ENCODE data around the gene MGMT. TPM values are rescaled to one million over a fixed set of nuclear protein-coding genes. Genes with fewer than 3 reads are reported as not detected.

The MGMT gene
- total RNA-seq, 3 donors from 2014 or later, result 15.4 to 17.5 (median 16.3) TPM

DNA sequence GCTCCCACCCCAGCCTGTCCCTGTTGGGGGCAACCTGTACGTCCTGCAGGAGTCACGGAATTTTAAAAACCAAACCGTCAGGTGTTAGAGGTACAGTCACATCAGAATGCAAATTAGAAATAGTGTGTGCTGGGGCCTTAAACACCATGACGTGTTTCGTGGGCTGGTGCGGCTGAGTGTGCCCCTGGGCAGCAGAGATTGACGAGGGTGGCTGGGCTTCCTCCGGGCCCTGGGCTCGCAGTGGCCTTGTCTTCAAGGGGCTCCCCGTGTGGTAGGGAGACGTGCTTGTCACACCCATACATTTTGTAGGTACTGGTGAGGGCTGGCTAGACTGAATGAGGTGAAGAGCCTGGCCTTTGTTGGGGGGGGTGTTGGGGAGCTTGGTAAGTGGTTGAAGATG is 7.6 kb downstream of the MGMT start:
- Histone ChIP-seq H3K4me3 (no peak overlapping the region), H3K9me3 (no peaks in the 10 kb centered on the region), H3K36me3 (ENCODE audit: low read depth) (no peaks in the 10 kb centered on the region), H3K4me1 (ENCODE audit: low read depth) (no peaks in the 10 kb centered on the region)
- ATAC-seq (no peak), DNase-seq (no peak)
- TF ChIP-seq, protein P1, sequence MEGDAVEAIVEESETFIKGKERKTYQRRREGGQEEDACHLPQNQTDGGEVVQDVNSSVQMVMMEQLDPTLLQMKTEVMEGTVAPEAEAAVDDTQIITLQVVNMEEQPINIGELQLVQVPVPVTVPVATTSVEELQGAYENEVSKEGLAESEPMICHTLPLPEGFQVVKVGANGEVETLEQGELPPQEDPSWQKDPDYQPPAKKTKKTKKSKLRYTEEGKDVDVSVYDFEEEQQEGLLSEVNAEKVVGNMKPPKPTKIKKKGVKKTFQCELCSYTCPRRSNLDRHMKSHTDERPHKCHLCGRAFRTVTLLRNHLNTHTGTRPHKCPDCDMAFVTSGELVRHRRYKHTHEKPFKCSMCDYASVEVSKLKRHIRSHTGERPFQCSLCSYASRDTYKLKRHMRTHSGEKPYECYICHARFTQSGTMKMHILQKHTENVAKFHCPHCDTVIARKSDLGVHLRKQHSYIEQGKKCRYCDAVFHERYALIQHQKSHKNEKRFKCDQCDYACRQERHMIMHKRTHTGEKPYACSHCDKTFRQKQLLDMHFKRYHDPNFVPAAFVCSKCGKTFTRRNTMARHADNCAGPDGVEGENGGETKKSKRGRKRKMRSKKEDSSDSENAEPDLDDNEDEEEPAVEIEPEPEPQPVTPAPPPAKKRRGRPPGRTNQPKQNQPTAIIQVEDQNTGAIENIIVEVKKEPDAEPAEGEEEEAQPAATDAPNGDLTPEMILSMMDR (IDR thresholded peaks at IDR 0.05), result no peak
- intact Hi-C loops (cut with DNase I, micrococcal nuclease), result no loop called here

DNA sequence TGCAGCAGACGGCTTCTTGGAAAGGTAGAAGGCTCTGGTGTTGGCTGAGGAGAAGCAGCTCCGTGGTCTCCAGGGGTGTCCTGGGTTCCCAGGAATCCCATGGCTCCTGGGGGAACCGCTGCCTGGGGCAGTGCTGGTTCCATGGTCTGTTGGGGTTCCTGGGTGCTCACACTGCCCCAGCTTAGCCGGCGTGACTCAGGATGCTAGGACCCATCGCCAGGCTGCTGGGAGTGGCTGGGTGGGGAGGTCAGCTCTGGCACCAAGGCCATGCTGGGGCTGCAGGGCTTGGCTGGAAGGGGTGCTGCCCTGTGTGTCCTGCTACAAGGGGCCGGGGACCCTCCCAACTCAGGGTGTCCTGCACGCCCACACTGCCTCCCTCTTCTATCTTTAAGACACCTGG is 9.4 kb downstream of the MGMT start:
- H3K36me3 ChIP-seq (ENCODE audit: low read depth), result no peaks in the 10 kb centered on the region
- intact Hi-C loops (cut with DNase I, micrococcal nuclease), result no loop called here
- no peak for DNase-seq
- H3K4me1 ChIP-seq (ENCODE audit: low read depth), result no peaks in the 10 kb centered on the region
- H3K4me3 ChIP-seq, result no peak overlapping the region
- TF ChIP-seq, protein P1 (IDR thresholded peaks at IDR 0.05), result no peak
- H3K9me3 ChIP-seq, result peaks cover 6% of the 10 kb centered on the region
- ATAC-seq, result no peak

DNA sequence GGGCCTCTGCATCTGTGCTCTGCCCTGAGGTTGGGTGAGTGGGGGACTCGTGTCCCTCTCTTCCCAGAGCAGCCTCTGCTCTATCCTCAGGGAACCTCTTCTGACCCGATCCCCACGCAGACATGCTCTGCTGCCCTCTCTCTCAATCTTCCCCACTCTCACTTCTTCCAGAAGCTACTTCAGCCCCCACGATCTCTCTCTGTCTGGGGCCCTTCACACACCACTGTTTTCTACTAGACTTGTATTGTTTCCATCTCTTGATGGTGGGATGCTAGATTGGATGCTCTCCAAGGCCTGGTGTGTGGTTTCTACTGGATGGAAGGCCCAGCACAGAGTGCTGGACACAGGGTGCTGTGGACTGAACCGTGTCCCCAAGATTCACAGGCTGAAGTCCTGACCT is 10.0 kb downstream of the MGMT start:
- peaks cover 6% of the 10 kb centered on the region for H3K9me3 ChIP-seq
- TF ChIP-seq, protein P1 (IDR thresholded peaks at IDR 0.05), result no peak

DNA sequence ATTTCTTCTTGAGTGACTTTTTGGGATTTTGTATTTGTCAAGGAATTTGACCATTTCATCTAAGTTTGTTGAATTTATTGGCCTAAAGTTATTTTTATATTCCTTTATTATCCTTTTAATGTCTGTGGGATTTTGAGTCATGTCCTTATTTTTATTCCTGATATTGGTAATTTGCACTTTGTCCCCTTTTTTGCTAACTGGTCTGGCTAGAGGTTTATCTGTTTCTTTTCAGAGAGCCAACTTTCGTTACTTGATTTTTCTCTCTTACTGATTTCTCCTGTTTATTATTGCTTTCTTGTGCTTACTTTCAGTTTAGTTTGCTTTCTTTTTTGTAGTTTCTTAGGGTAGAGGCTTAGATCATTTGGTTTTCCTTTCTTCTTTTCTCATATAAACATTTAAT is 14.6 kb downstream of the MGMT start:
- DNase-seq (no peak), ATAC-seq (no peak)
- TF ChIP-seq, protein P1 (IDR thresholded peaks at IDR 0.05), result no peak
- intact Hi-C loops (cut with DNase I, micrococcal nuclease), result no loop called here
- Histone ChIP-seq H3K9me3 (peaks cover 31% of the 10 kb centered on the region), H3K4me3 (no peak overlapping the region), H3K36me3 (ENCODE audit: low read depth) (no peaks in the 10 kb centered on the region), H3K4me1 (ENCODE audit: low read depth) (no peaks in the 10 kb centered on the region)

More for the DNA sequence above, 10.0 kb downstream of the MGMT start:
- Histone ChIP-seq H3K4me3 (no peak overlapping the region), H3K36me3 (ENCODE audit: low read depth) (no peaks in the 10 kb centered on the region), H3K4me1 (ENCODE audit: low read depth) (no peaks in the 10 kb centered on the region)
- ATAC-seq (no peak), DNase-seq (no peak)
- intact Hi-C loops (cut with DNase I, micrococcal nuclease), result no loop called here

DNA sequence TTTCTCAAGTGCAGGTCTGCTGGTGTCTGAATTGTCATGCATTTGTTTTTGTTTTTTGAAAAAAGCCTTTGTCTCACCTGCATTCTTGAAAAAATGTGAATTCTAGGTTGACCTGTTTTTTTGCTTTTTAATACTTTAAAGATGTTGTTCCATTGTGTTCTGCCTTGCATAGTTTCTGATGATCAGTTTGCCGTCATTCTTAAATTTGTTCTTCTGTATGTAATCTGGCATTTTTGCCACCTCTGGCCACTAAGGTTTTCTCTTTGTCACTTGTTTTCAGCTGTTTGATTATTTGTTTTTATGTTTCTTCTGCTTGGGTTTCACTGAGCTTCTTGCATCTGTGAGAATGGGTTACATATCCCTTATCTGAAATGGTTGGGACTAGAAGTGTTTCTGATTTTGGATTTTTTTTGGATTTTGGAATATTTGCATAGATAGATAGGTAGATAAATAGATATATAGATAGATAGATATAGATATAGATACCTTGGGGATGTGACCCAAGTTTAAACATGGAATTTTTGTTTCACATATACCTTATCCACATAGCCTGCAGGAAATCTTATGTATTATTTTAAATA is 16.5 kb downstream of the MGMT start:
- no peak for ATAC-seq
- intact Hi-C loops (cut with DNase I, micrococcal nuclease), result no loop called here
- H3K36me3 ChIP-seq (ENCODE audit: low read depth), result no peaks in the 10 kb centered on the region
- DNase-seq, result no peak
- H3K9me3 ChIP-seq, result peaks cover 31% of the 10 kb centered on the region
- no peaks in the 10 kb centered on the region for H3K4me1 ChIP-seq (ENCODE audit: low read depth)
- H3K4me3 ChIP-seq, result no peak overlapping the region
- TF ChIP-seq, protein P1 (IDR thresholded peaks at IDR 0.05), result no peak

DNA sequence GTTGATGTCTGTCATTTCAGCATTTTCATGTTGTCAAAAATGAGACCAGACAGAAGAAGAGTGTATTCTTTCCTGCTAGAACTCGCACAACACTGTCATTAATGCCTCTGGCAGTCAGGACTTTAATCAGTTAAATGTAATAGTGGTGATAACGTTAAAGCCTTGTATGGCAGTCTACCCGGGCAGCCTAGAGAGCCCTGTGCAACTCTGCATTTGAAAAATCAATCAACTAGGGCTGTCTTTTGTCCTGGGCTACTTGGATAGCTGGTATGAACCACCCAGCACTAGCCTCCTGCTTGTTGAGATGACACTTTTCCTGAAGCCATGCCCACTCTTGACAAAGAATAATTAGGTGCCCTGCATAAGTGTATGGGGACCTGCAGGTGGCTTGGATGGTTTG is 19.8 kb downstream of the MGMT start:
- TF ChIP-seq, protein P1 (IDR thresholded peaks at IDR 0.05), result no peak
- intact Hi-C loops (cut with DNase I, micrococcal nuclease), result no loop called here
- H3K4me1 ChIP-seq (ENCODE audit: low read depth), result no peaks in the 10 kb centered on the region
- H3K9me3 ChIP-seq, result peaks cover 49% of the 10 kb centered on the region
- no peaks in the 10 kb centered on the region for H3K36me3 ChIP-seq (ENCODE audit: low read depth)
- no peak for DNase-seq
- no peak overlapping the region for H3K4me3 ChIP-seq
- no peak for ATAC-seq

All from mucosa of descending colon (tissue), 3 donors.